ENCODE measurements around the gene FOCAD. TPM values are rescaled to one million over a fixed set of nuclear protein-coding genes. Genes with fewer than 3 reads are reported as not detected.

Gene FOCAD
- total RNA-seq, 1 experiment from 2014 or later = 17.1 TPM

GRCh38 chr9:20853866-20854265 lies 169.8 kb downstream of the FOCAD start:
- Histone ChIP-seq H3K27ac (no peak overlapping the region), H3K36me3 (ENCODE audit: low read depth) (no peaks in the 10 kb centered on the region), H3K4me2 (no peak overlapping the region), H3K27me3 (ENCODE audit: insufficient read depth, low read depth) (no peaks in the 10 kb centered on the region), H3F3A (ENCODE audit: insufficient read depth, low read depth) (no peaks in the 10 kb centered on the region), H3K4me3 (no peak overlapping the region), H3K4me1 (replicated peaks; ENCODE audit: insufficient read depth) (no peaks in the 10 kb centered on the region), H4K20me1 (ENCODE audit: insufficient read depth) (no peaks in the 10 kb centered on the region), H3K9me2 (ENCODE audit: insufficient read depth) (no peaks in the 10 kb centered on the region), H3K9me3 (ENCODE audit: insufficient read depth, low read depth) (no peaks in the 10 kb centered on the region; the same call in 1 of the 2 replicates), H2AFZ (no peak overlapping the region), H3K79me2 (ENCODE audit: low read depth) (no peaks in the 10 kb centered on the region)
- no TSS peak for BruUV-seq (replicated peaks)
- TF ChIP-seq CTCF (conservative IDR thresholded peaks at IDR 0.05) = no peak
- no peak for TF ChIP-seq EZH2 (IDR thresholded peaks at IDR 0.05; ENCODE audit: low read depth)
- intact Hi-C loops (cut with micrococcal nuclease; ENCODE audit: unreplicated experiment) = no loop called here
- ChIA-PET POLR2A (ENCODE audit: unreplicated experiment) (no interaction called here), CTCF (no interaction called here)
- DNase-seq = no peak

GRCh38 chr9:20854444-20854843 lies 170.4 kb downstream of the FOCAD start:
- intact Hi-C loops (cut with micrococcal nuclease; ENCODE audit: unreplicated experiment) = no loop called here
- Histone ChIP-seq H3F3A (ENCODE audit: insufficient read depth, low read depth) (no peaks in the 10 kb centered on the region), H3K9me2 (ENCODE audit: insufficient read depth) (no peaks in the 10 kb centered on the region), H3K4me3 (no peak overlapping the region), H3K4me1 (replicated peaks; ENCODE audit: insufficient read depth) (no peaks in the 10 kb centered on the region), H3K27me3 (ENCODE audit: insufficient read depth, low read depth) (no peaks in the 10 kb centered on the region), H3K9me3 (ENCODE audit: insufficient read depth, low read depth) (no peaks in the 10 kb centered on the region; the same call in 1 of the 2 replicates), H3K79me2 (ENCODE audit: low read depth) (no peaks in the 10 kb centered on the region), H3K27ac (no peak overlapping the region), H3K4me2 (no peak overlapping the region), H4K20me1 (ENCODE audit: insufficient read depth) (no peaks in the 10 kb centered on the region), H3K36me3 (ENCODE audit: low read depth) (no peaks in the 10 kb centered on the region), H2AFZ (no peak overlapping the region)
- TF ChIP-seq CTCF (conservative IDR thresholded peaks at IDR 0.05) (no peak), EZH2 (IDR thresholded peaks at IDR 0.05; ENCODE audit: low read depth) (no peak)
- POLR2A ChIA-PET (ENCODE audit: unreplicated experiment) = no interaction called here
- DNase-seq = no peak
- BruUV-seq (replicated peaks) = no TSS peak
- CTCF ChIA-PET = no interaction called here

- Histone ChIP-seq H2AFZ (no peak overlapping the region), H3K4me1 (replicated peaks; ENCODE audit: insufficient read depth) (no peaks in the 10 kb centered on the region; the same call in 1 of the 2 replicates), H3K9me2 (ENCODE audit: insufficient read depth) (no peaks in the 10 kb centered on the region), H3K27me3 (ENCODE audit: insufficient read depth, low read depth) (no peaks in the 10 kb centered on the region), H4K20me1 (ENCODE audit: insufficient read depth) (no peaks in the 10 kb centered on the region), H3K27ac (no peak overlapping the region), H3K36me3 (ENCODE audit: low read depth) (no peaks in the 10 kb centered on the region), H3F3A (ENCODE audit: insufficient read depth, low read depth) (no peaks in the 10 kb centered on the region), H3K4me2 (no peak overlapping the region), H3K4me3 (no peak overlapping the region), H3K9me3 (ENCODE audit: insufficient read depth, low read depth) (no peaks in the 10 kb centered on the region), H3K79me2 (ENCODE audit: low read depth) (no peaks in the 10 kb centered on the region)
- no TSS peak for BruUV-seq (replicated peaks)
- intact Hi-C loops (cut with micrococcal nuclease; ENCODE audit: unreplicated experiment) = no loop called here
- DNase-seq = peak in 1 of 2 experiments; percentile 40
- ChIA-PET CTCF (no interaction called here), POLR2A (ENCODE audit: unreplicated experiment) (no interaction called here)
- TF ChIP-seq CTCF (conservative IDR thresholded peaks at IDR 0.05) = no peak
- no peak for TF ChIP-seq EZH2 (IDR thresholded peaks at IDR 0.05; ENCODE audit: low read depth)
Measured at GRCh38 chr9:20863945-20864344, 179.9 kb downstream of the FOCAD start.
